HG03280 (cell line): ENCODE results near the gene ABHD4.

Experiments
- ATAC-seq: cut with Tn5 transposase; IDR thresholded peaks from one replicate; pipeline ENCODE4 v1.9.1; 2021; ENCODE audit warnings: mild to moderate bottlenecking, moderate library complexity; ENCODE audit not compliant: unreplicated experiment

ABHD4 gene

GRCh38 chr14:22658946-22659345 lies 60.8 kb downstream of the ABHD4 start:
- no peak for ATAC-seq

GRCh38 chr14:22660654-22661053 lies 62.6 kb downstream of the ABHD4 start:
- no peak for ATAC-seq
